H1 (cell line): Measurements from ENCODE around the gene NEU3. TPM values are rescaled to one million over a fixed set of nuclear protein-coding genes. Genes with fewer than 3 reads are reported as not detected.

Experiments
- CTCF ChIA-PET: fragments of 300-600 bp; sonication (Branson Sonifier 250); formaldehyde crosslinking; loops from one replicate; lab custom pipeline; 2021; ENCODE audit not compliant: partially characterized antibody; lab: Charles Lee
- POLR2A ChIA-PET: fragments of 300-600 bp; sonication (Branson Sonifier 250); formaldehyde crosslinking; loops from one replicate; lab custom pipeline; 2021; ENCODE audit warnings: inconsistent platforms; ENCODE audit not compliant: partially characterized antibody; lab: Charles Lee
- DNase-seq, 2 experiments: peaks; one replicate each; pipeline versions ENCODE4 v3.0.0 to v3.0.0-alpha.2; 2010 to 2022; ENCODE audit warnings: low spot score in 2 of 2, low read depth in 1 of 2, mixed read lengths in 1 of 2
- FAIRE-seq: peaks from 2 replicates; lab custom pipeline; 2011; peaks lifted over from hg19 to GRCh38; lab: Jason Lieb, UNC
- H2AFZ ChIP-seq: 2 replicates; pipeline ENCODE4 v1.8.1; 2012; ENCODE audit warnings: low read length, inconsistent platforms
- H2AK5ac ChIP-seq: 2 replicates; pipeline ENCODE4 v1.6.1; 2013; ENCODE audit warnings: low read depth, low read length
- H2BK120ac ChIP-seq: replicated peaks from 2 replicates; pipeline ENCODE3; 2013; ENCODE audit warnings: low read depth, low read length, inconsistent platforms
- H2BK12ac ChIP-seq: 2 replicates; pipeline ENCODE4 v1.6.1; 2013; ENCODE audit warnings: low read depth, low read length
- H2BK15ac ChIP-seq: 2 replicates; pipeline ENCODE4 v1.6.1; 2013; ENCODE audit warnings: low read length
- H2BK20ac ChIP-seq: 2 replicates; pipeline ENCODE4 v1.6.1; 2013; ENCODE audit warnings: low read length
- H2BK5ac ChIP-seq: 2 replicates; pipeline ENCODE4 v1.6.1; 2013; ENCODE audit warnings: low read depth, low read length
- H3K14ac ChIP-seq: 2 replicates; pipeline ENCODE4 v1.6.1; 2013; ENCODE audit warnings: inconsistent platforms; ENCODE audit not compliant: insufficient read length
- H3K18ac ChIP-seq: 2 replicates; pipeline ENCODE4 v1.6.1; 2013; ENCODE audit warnings: low read length; ENCODE audit errors: extremely low read depth
- H3K23ac ChIP-seq: 2 replicates; pipeline ENCODE4 v1.6.1; 2013; ENCODE audit warnings: inconsistent platforms; ENCODE audit not compliant: insufficient read length
- H3K23me2 ChIP-seq: 2 replicates; pipeline ENCODE4 v1.6.1; 2013; ENCODE audit warnings: low read depth, low read length
- H3K27ac ChIP-seq: 2 replicates; pipeline ENCODE4 v1.6.1; 2011; ENCODE audit warnings: low read depth, low read length, inconsistent platforms
- H3K27me3 ChIP-seq, 4 experiments: replicated peaks in 1 of 4; 1 replicate in 1 of 4; 2 replicates in 3 of 4; pipeline versions ENCODE4 v1.6.1 to v1.8.1; 2011 to 2013; ENCODE audit warnings: low read length in 3 of 4, mild to moderate bottlenecking in 3 of 4, inconsistent platforms in 2 of 4, mixed read lengths in 2 of 4, moderate library complexity in 1 of 4; ENCODE audit not compliant: control insufficient read depth in 3 of 4, insufficient read depth in 3 of 4; ENCODE audit errors: extremely low read depth in 1 of 4
- H3K36me3 ChIP-seq, 4 experiments: 2 replicates each; pipeline versions ENCODE4 v1.6.1 to v1.8.1; 2011 to 2013; ENCODE audit warnings: mild to moderate bottlenecking in 4 of 4, low read length in 3 of 4, moderate library complexity in 2 of 4, control low read depth in 1 of 4, inconsistent platforms in 1 of 4; ENCODE audit not compliant: insufficient read depth in 4 of 4, control insufficient read depth in 2 of 4
- H3K4ac ChIP-seq: replicated peaks from 2 replicates; pipeline ENCODE3; 2013; ENCODE audit warnings: low read length, low read depth, mixed read lengths, inconsistent platforms; ENCODE audit not compliant: insufficient read length
- H3K4me1 ChIP-seq, 4 experiments: replicated peaks in 1 of 4; 1 replicate in 1 of 4; 2 replicates in 3 of 4; pipeline versions ENCODE4 v1.6.1 to v1.8.1; 2011 to 2013; ENCODE audit warnings: low read length in 3 of 4, inconsistent platforms in 2 of 4, mixed read lengths in 1 of 4; ENCODE audit not compliant: insufficient read depth in 4 of 4, control insufficient read depth in 3 of 4
- H3K4me2 ChIP-seq, 2 experiments: 2 replicates each; pipeline versions ENCODE4 v1.6.1 to v1.8.1; 2011 to 2013; ENCODE audit warnings: low read depth in 2 of 2, low read length in 2 of 2, control low read depth in 1 of 2, inconsistent platforms in 1 of 2, mild to moderate bottlenecking in 1 of 2; ENCODE audit not compliant: insufficient read depth in 1 of 2
- H3K4me3 ChIP-seq, 4 experiments: fragments of 200-600, 300-600 bp in 1 of 4; sonication (generic), shearing (Covaris generic), sonication (Bioruptor Twin) in 1 of 4; 2 replicates each; pipeline versions ENCODE4 v1.5.1 to v1.8.1; 2011 to 2016; ENCODE audit warnings: low read length in 4 of 4, low read depth in 3 of 4, control low read depth in 2 of 4, inconsistent platforms in 2 of 4, mild to moderate bottlenecking in 2 of 4, mixed read lengths in 1 of 4, moderate library complexity in 1 of 4; ENCODE audit not compliant: insufficient read depth in 2 of 4; ENCODE audit errors: extremely low read depth in 1 of 4
- H3K56ac ChIP-seq: replicated peaks from 2 replicates; pipeline ENCODE3; 2013; ENCODE audit warnings: low read depth, mild to moderate bottlenecking, mixed read lengths, low read length, inconsistent platforms; ENCODE audit not compliant: insufficient read length
- H3K79me1 ChIP-seq: 2 replicates; pipeline ENCODE4 v1.6.1; 2013; ENCODE audit warnings: low read depth, low read length, control low read depth
- H3K79me2 ChIP-seq, 2 experiments: 2 replicates each; pipeline versions ENCODE4 v1.6.1 to v1.8.1; 2012 to 2013; ENCODE audit warnings: low read length in 2 of 2, mild to moderate bottlenecking in 2 of 2, inconsistent platforms in 1 of 2; ENCODE audit not compliant: insufficient read depth in 2 of 2, control insufficient read depth in 1 of 2
- H3K9ac ChIP-seq, 4 experiments: replicated peaks in 1 of 4; 1 replicate in 1 of 4; 2 replicates in 3 of 4; pipeline versions ENCODE4 v1.6.1 to v1.8.1; 2011 to 2013; ENCODE audit warnings: low read depth in 3 of 4, low read length in 3 of 4, control low read depth in 2 of 4, mild to moderate bottlenecking in 2 of 4, moderate library complexity in 2 of 4, inconsistent platforms in 1 of 4; ENCODE audit errors: extremely low read depth in 1 of 4
- H3K9me3 ChIP-seq, 2 experiments: 2 replicates each; pipeline versions ENCODE4 v1.6.1 to v1.8.1; 2012 to 2013; ENCODE audit warnings: mild to moderate bottlenecking in 2 of 2, moderate library complexity in 2 of 2, control low read depth in 1 of 2, inconsistent platforms in 1 of 2, low read depth in 1 of 2, low read length in 1 of 2, mixed read lengths in 1 of 2; ENCODE audit not compliant: insufficient read depth in 2 of 2
- H4K20me1 ChIP-seq, 2 experiments: replicated peaks in 1 of 2; 2 replicates each; pipeline versions ENCODE3 to v1.8.1; 2011 to 2013; ENCODE audit warnings: inconsistent platforms in 2 of 2, low read length in 2 of 2, mild to moderate bottlenecking in 1 of 2; ENCODE audit not compliant: insufficient read depth in 2 of 2, control insufficient read depth in 1 of 2
- H4K5ac ChIP-seq: 2 replicates; pipeline ENCODE4 v1.6.1; 2013; ENCODE audit warnings: low read length, low read depth, mixed read lengths, inconsistent platforms; ENCODE audit not compliant: insufficient read length
- H4K8ac ChIP-seq: 2 replicates; pipeline ENCODE4 v1.8.0; 2013; ENCODE audit warnings: mild to moderate bottlenecking, moderate library complexity, low read length, inconsistent platforms; ENCODE audit not compliant: insufficient read depth; ENCODE audit errors: extremely low read depth
- H4K91ac ChIP-seq: replicated peaks from 2 replicates; pipeline ENCODE3; 2013; ENCODE audit warnings: low read length, mixed read lengths, inconsistent platforms; ENCODE audit not compliant: insufficient read length
- CHD2 ChIP-seq: IDR thresholded peaks from 2 replicates; pipeline ENCODE4 v1.6.1; 2012; ENCODE audit warnings: low read length, improper control_type of control experiment
- HDAC2 ChIP-seq, 2 experiments: fragments of 300-600 bp in 1 of 2; sonication (generic) in 1 of 2; IDR thresholded peaks; 2 replicates each; pipeline ENCODE4 v1.6.1; 2011 to 2012; ENCODE audit warnings: low read depth in 2 of 2, low read length in 2 of 2, mild to moderate bottlenecking in 2 of 2, moderate library complexity in 2 of 2, borderline replicate concordance in 1 of 2, inconsistent platforms in 1 of 2
- HDAC6 ChIP-seq: IDR thresholded peaks from one replicate; pipeline ENCODE4 v1.7.1; 2012; ENCODE audit warnings: low read depth, mild to moderate bottlenecking, inconsistent platforms, low read length, moderate library complexity
- MAFK ChIP-seq: IDR thresholded peaks from 2 replicates; pipeline ENCODE4 v1.6.1; 2012; ENCODE audit warnings: low read depth, mild to moderate bottlenecking, improper control_type of control experiment, low read length
- POU5F1 ChIP-seq: IDR thresholded peaks from 2 replicates; pipeline ENCODE4 v1.6.1; 2011; ENCODE audit warnings: low read depth, mild to moderate bottlenecking, low read length, moderate library complexity
- RAD21 ChIP-seq, 2 experiments: IDR thresholded peaks in 1 of 2; conservative IDR thresholded peaks in 1 of 2; 2 replicates each; pipeline ENCODE4 v1.6.1; 2011; ENCODE audit warnings: low read depth in 2 of 2, low read length in 2 of 2, improper control_type of control experiment in 1 of 2, inconsistent platforms in 1 of 2, mild to moderate bottlenecking in 1 of 2, moderate library complexity in 1 of 2
- SAP30 ChIP-seq: fragments of 300-600 bp; sonication (generic); IDR thresholded peaks from 2 replicates; pipeline ENCODE4 v1.7.1; 2012; ENCODE audit warnings: low read length, moderate library complexity, mild to moderate bottlenecking, inconsistent platforms; ENCODE audit not compliant: insufficient read depth, insufficient replicate concordance
- SIN3A ChIP-seq, 2 experiments: IDR thresholded peaks in 1 of 2; conservative IDR thresholded peaks in 1 of 2; 2 replicates each; pipeline ENCODE4 v1.6.1; 2011 to 2012; ENCODE audit warnings: low read length in 2 of 2, improper control_type of control experiment in 1 of 2, low read depth in 1 of 2, mild to moderate bottlenecking in 1 of 2
- SIX5 ChIP-seq: IDR thresholded peaks from 2 replicates; pipeline ENCODE4 v1.6.1; 2011; ENCODE audit warnings: mild to moderate bottlenecking, low read depth, low read length
- WGBS, 2 experiments: shearing (Covaris generic) in 1 of 2; methylation state at CpG; one replicate each; pipeline versions ENCODE4 v1.1.6 to v1.1.7; 2013 to 2015; ENCODE audit warnings: low lambda C conversion rate in 2 of 2, mixed read lengths in 2 of 2, inconsistent platforms in 1 of 2, low coverage in 1 of 2, missing lambda C conversion rate in 1 of 2; ENCODE audit not compliant: insufficient replicate concordance in 2 of 2, insufficient coverage in 1 of 2, insufficient read length in 1 of 2; ENCODE audit errors: extremely low coverage in 1 of 2, missing lambda C conversion rate in 1 of 2; 5-methylcytosine and 5-hydroxymethylcytosine counted together
- polyA plus RNA-seq, 7 experiments: library from polyadenylated mRNA; depleted of rRNA in 3 of 7; stranded (reverse) in 5 of 7; unstranded in 2 of 7; fragments of >200 nt in 5 of 7; fragments of 200-250 nt in 2 of 7; gene quantifications; 1 replicate in 5 of 7; 2 replicates in 1 of 7; 4 replicates in 1 of 7; pipeline versions ENCODE4 v1.2.1 to v1.2.3, GENCODE V29; 2011 to 2013; ENCODE audit warnings: missing spikeins in 2 of 7, mixed read lengths in 2 of 7
- total RNA-seq: library from RNA; stranded (reverse); fragmentation: NEBNext Ultra II Directional; extraction: Animal tissue kit (Norgen Biotek cat#: 25700); gene quantifications from 2 replicates; pipeline ENCODE4 v1.2.1, GENCODE V29; 2021

The NEU3 gene
- total and polyA plus RNA-seq, 2 of the 8 experiments (the other 6 are each of a cell fraction or from before 2014, with no cell fraction given), result 8.9 to 15.6 TPM

- Histone ChIP-seq H3K56ac (no peak overlapping the region), H3K23me2 (no peaks in the 10 kb centered on the region), H2BK20ac (no peak overlapping the region), H3K23ac (no peak overlapping the region), H3K9me3 (no peaks in the 10 kb centered on the region), H3K9ac (no peak overlapping the region), H4K20me1 (no peaks in the 10 kb centered on the region), H4K91ac (no peak overlapping the region), H3K4ac (no peak overlapping the region), H2BK120ac (no peak overlapping the region), H3K14ac (no peak overlapping the region), H3K79me1 (no peaks in the 10 kb centered on the region), H3K79me2 (no peaks in the 10 kb centered on the region), H2BK5ac (no peak overlapping the region), H3K36me3 (peaks cover 3 to 30% (median 7%) of the 10 kb centered on the region in 4 experiments), H2AFZ (no peak overlapping the region), H2BK15ac (no peak overlapping the region), H2AK5ac (no peak overlapping the region), H3K4me3 (no peak overlapping the region), H4K5ac (no peak overlapping the region), H3K4me2 (no peak overlapping the region), H3K27me3 (no peaks in the 10 kb centered on the region), H3K27ac (no peak overlapping the region), H3K4me1 (no peaks in the 10 kb centered on the region), H4K8ac (no peak overlapping the region), H3K18ac (no peak overlapping the region), H2BK12ac (no peak overlapping the region)
- FAIRE-seq (no peak), DNase-seq (no peak)
- no peak for TF ChIP-seq CHD2
- TF ChIP-seq SAP30, result no peak
- no peak for TF ChIP-seq SIX5
- no peak for TF ChIP-seq HDAC6
- no peak for TF ChIP-seq POU5F1
- TF ChIP-seq HDAC2 (IDR thresholded peaks at IDR 0.05; ENCODE audit: borderline replicate concordance in 1 of 2, low read depth in 2 of 2, low read length in 2 of 2), result no peak
- TF ChIP-seq MAFK, result no peak
- no peak for TF ChIP-seq RAD21 (IDR thresholded peaks at IDR 0.05 in 1 of 2, conservative IDR thresholded peaks at IDR 0.05 in 1 of 2; ENCODE audit: low read depth in 2 of 2, low read length in 2 of 2)
- no peak for TF ChIP-seq SIN3A (conservative IDR thresholded peaks at IDR 0.05 in 1 of 2, IDR thresholded peaks at IDR 0.05 in 1 of 2; ENCODE audit: low read depth in 1 of 2, low read length in 2 of 2)
- 82% methylated on average over 2 of the region's 2 CpGs; no CpG with 5 or more reads in 1 of the 2 experiments for WGBS, 2 experiments
- CTCF ChIA-PET, result interaction anchor here (1.7 to 3.9 kb wide), 3 partner anchors 12 to 129 kb away, joined by 3 to 50 read pairs (median 12); no protein-coding TSS in a partner anchor
- POLR2A ChIA-PET, result interaction anchor here (0.9 kb wide), 1 partner anchor 63 kb away, joined by 3 read pairs; the partner anchor contains the start of genes SPCS2 and XRRA1
These were observed 22.6 kb downstream of the NEU3 start for GRCh38 chr11:75011357-75011756.
